Vagina (tissue), 2 donors: ENCODE measurements around the gene GDNF. TPM values are rescaled to one million over a fixed set of nuclear protein-coding genes. Genes with fewer than 3 reads are reported as not detected.

Source experiments
- DNase-seq, 2 donors: peaks; one replicate each; pipeline ENCODE4 v3.0.0-alpha.2; 2017; ENCODE audit errors: extremely low spot score in 2 of 2
- H3K27ac ChIP-seq: fragments of 200-600 bp; sonication (generic); one replicate; pipeline ENCODE4 v1.5.1; 2019
- H3K27me3 ChIP-seq: fragments of 200-600 bp; sonication (generic); one replicate; pipeline ENCODE4 v1.5.1; 2019
- H3K36me3 ChIP-seq, 2 donors: fragments of 200-600 bp; sonication (generic); one replicate each; pipeline ENCODE4 v1.5.1; 2017 to 2019
- H3K4me1 ChIP-seq: fragments of 200-600 bp; sonication (generic); one replicate; pipeline ENCODE4 v1.5.1; 2019
- H3K4me3 ChIP-seq, 2 donors: fragments of 200-600 bp; sonication (generic); 1 replicate in 1 of 2; 2 replicates in 1 of 2; pipeline ENCODE4 v1.5.1; 2016 to 2019
- H3K9me3 ChIP-seq: fragments of 200-600 bp; sonication (generic); one replicate; pipeline ENCODE4 v1.5.1; 2019
- POLR2A ChIP-seq, 2 donors: fragments of 450-650 bp; IDR thresholded peaks; one replicate each; pipeline ENCODE4 v1.6.1; 2017; ENCODE audit warnings: antibody characterized with exemption in 2 of 2, mild to moderate bottlenecking in 2 of 2, moderate library complexity in 2 of 2
- POLR2AphosphoS5 ChIP-seq, 2 donors: sonication (generic); formaldehyde crosslinking; IDR thresholded peaks; one replicate each; pipeline ENCODE4 v1.9.0; 2017; ENCODE audit warnings: antibody characterized with exemption in 2 of 2, mild to moderate bottlenecking in 2 of 2, low read depth in 1 of 2; ENCODE audit not compliant: insufficient read depth in 1 of 2
- intact Hi-C: fragments of 100-400 bp; cut with DNase I; formaldehyde crosslinking; loops from one replicate; pipeline ENCODE4 v1.15.1; 2023
- total RNA-seq: library from RNA; depleted of rRNA; stranded (reverse); fragments of >200 nt; gene quantifications from one replicate; pipeline ENCODE4 v1.2.3, GENCODE V29; 2016
- TF ChIP-seq, protein P1 (sequence below), 3 experiments: fragments of 450-650 bp in 2 of 3; fragments of 200-600 bp in 1 of 3; sonication (generic) in 1 of 3; IDR thresholded peaks; one replicate each; pipeline ENCODE4 v1.5.1; 2017 to 2019; ENCODE audit warnings: antibody characterized with exemption in 3 of 3, mild to moderate bottlenecking in 2 of 3, moderate library complexity in 2 of 3

Gene GDNF
- total RNA-seq, 1 donor from 2014 or later, result 0.98 TPM

DNA sequence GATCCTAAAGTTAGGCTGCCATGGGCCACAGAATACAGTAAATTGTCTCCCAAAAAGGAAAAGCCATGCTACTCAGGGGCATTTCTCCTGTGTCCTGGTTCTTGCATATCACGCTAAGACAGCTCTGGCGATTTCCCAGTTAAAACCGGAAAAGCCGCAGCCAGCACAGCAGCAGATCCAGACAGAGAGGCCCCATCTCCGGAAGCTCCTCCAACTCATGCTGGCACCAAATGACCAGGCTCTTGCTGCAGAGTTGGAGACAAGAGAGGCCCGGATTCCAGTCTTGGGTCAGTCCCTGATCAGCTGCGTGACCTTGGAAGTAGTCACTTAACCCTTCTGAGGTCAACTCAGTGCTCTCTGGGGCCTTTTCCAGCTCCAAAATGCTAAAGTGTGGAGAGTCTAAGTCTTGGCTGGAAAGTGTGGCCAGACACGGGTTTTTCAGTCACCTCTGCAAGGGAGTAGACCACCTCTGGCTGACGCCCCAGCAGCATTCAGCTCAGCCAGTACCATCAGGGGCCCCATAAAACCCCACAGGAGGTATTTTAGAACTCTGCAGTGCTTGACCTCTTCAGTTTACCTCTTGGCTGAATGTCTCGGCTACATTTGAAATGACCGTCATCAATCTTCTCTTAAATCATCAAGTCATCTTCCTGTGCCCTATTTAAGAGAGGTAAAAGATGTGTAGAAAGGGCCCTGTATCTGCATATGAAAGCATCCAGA is 16.2 kb downstream of the GDNF start:
- no peak overlapping the region for H3K27ac ChIP-seq

DNA sequence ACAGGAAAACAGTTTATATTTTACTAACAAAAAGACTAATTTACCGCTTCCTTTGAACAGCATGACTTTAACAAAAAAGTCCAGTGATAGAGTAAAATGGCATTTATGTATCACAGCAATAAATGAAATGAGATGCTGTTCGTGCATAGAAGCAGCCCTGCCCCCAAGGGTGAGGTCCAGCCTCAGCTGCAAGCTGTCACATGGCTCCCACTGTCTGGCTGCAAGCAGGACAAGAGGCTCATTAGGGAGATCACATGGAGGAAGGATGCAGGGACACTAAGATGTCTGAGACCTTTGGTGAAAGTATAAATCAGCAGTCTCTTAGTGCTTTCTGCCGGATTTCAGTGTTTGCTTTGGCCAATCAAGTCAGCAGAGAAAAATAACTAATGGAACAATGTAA is 23.0 kb downstream of the GDNF start:
- Histone ChIP-seq H3K27me3 (no peaks in the 10 kb centered on the region), H3K27ac (no peak overlapping the region), H3K4me3 (no peak overlapping the region), H3K4me1 (no peaks in the 10 kb centered on the region), H3K36me3 (no peaks in the 10 kb centered on the region), H3K9me3 (no peaks in the 10 kb centered on the region)
- TF ChIP-seq POLR2A (IDR thresholded peaks at IDR 0.05) (no peak), POLR2AphosphoS5 (IDR thresholded peaks at IDR 0.05; ENCODE audit: insufficient read depth in 1 of 2, low read depth in 1 of 2) (no peak)
- TF ChIP-seq, protein P1, sequence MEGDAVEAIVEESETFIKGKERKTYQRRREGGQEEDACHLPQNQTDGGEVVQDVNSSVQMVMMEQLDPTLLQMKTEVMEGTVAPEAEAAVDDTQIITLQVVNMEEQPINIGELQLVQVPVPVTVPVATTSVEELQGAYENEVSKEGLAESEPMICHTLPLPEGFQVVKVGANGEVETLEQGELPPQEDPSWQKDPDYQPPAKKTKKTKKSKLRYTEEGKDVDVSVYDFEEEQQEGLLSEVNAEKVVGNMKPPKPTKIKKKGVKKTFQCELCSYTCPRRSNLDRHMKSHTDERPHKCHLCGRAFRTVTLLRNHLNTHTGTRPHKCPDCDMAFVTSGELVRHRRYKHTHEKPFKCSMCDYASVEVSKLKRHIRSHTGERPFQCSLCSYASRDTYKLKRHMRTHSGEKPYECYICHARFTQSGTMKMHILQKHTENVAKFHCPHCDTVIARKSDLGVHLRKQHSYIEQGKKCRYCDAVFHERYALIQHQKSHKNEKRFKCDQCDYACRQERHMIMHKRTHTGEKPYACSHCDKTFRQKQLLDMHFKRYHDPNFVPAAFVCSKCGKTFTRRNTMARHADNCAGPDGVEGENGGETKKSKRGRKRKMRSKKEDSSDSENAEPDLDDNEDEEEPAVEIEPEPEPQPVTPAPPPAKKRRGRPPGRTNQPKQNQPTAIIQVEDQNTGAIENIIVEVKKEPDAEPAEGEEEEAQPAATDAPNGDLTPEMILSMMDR (IDR thresholded peaks at IDR 0.05), result no peak
- intact Hi-C loops, result no loop called here
- no peak for DNase-seq

More for the DNA sequence above, 16.2 kb downstream of the GDNF start:
- TF ChIP-seq, protein P1 (IDR thresholded peaks at IDR 0.05), result no peak
- TF ChIP-seq POLR2A (IDR thresholded peaks at IDR 0.05) (no peak), POLR2AphosphoS5 (IDR thresholded peaks at IDR 0.05; ENCODE audit: insufficient read depth in 1 of 2, low read depth in 1 of 2) (no peak)
- H3K4me1 ChIP-seq, result no peaks in the 10 kb centered on the region
- no peak overlapping the region for H3K4me3 ChIP-seq
- H3K9me3 ChIP-seq, result no peaks in the 10 kb centered on the region
- DNase-seq, result no peak
- H3K36me3 ChIP-seq, result no peaks in the 10 kb centered on the region
- intact Hi-C loops, result no loop called here
- no peaks in the 10 kb centered on the region for H3K27me3 ChIP-seq

DNA sequence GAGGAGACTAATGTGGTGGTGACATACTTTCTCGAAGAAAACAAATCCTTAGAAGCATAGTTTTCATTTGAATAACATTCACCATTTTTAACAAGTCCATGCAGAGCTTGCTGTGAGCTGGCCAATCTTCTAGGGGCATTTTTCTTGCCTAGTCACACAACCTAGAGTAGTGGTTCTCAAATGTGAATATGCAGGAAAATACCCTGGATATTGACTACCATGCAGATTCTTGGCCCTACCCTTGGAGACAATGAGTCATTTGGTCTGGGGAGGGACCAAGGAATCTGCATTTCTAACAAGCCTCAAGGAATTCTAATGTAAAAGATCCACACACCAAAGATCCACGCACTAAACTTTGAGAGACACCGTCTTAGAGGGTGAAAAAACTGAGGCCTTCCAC is 23.5 kb downstream of the GDNF start:
- no peaks in the 10 kb centered on the region for H3K36me3 ChIP-seq
- TF ChIP-seq, protein P1 (IDR thresholded peaks at IDR 0.05), result no peak
- TF ChIP-seq POLR2A (IDR thresholded peaks at IDR 0.05) (no peak), POLR2AphosphoS5 (IDR thresholded peaks at IDR 0.05; ENCODE audit: insufficient read depth in 1 of 2, low read depth in 1 of 2) (no peak)
- intact Hi-C loops, result no loop called here
- H3K27ac ChIP-seq, result no peak overlapping the region
- no peaks in the 10 kb centered on the region for H3K27me3 ChIP-seq
- no peaks in the 10 kb centered on the region for H3K9me3 ChIP-seq
- DNase-seq, result no peak
- no peak overlapping the region for H3K4me3 ChIP-seq
- H3K4me1 ChIP-seq, result no peaks in the 10 kb centered on the region

DNA sequence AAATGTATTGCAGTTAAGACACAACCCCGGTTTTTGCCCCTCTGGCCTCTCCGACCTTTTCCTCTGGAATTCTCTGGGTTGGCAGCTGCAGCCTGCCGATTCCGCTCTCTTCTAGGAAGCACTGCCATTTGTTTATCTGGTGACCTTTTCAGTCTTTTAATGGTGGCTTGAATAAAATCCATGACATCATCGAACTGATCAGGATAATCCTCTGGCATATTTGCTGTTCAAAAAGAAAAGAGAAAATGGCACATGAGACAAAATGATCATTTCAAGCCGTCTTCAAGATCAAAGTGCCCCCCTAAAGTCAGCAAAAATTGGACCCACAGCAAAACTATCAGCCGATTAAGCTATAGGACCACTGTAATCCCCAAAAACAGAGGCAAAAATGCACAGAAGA is 23.9 kb downstream of the GDNF start:
- no peak for DNase-seq
- intact Hi-C loops, result no loop called here
- Histone ChIP-seq H3K9me3 (no peaks in the 10 kb centered on the region), H3K27me3 (no peaks in the 10 kb centered on the region), H3K4me1 (no peaks in the 10 kb centered on the region), H3K36me3 (no peaks in the 10 kb centered on the region), H3K4me3 (no peak overlapping the region), H3K27ac (no peak overlapping the region)
- TF ChIP-seq, protein P1 (IDR thresholded peaks at IDR 0.05), result no peak
- TF ChIP-seq POLR2AphosphoS5 (IDR thresholded peaks at IDR 0.05; ENCODE audit: insufficient read depth in 1 of 2, low read depth in 1 of 2) (no peak), POLR2A (IDR thresholded peaks at IDR 0.05) (no peak)

DNA sequence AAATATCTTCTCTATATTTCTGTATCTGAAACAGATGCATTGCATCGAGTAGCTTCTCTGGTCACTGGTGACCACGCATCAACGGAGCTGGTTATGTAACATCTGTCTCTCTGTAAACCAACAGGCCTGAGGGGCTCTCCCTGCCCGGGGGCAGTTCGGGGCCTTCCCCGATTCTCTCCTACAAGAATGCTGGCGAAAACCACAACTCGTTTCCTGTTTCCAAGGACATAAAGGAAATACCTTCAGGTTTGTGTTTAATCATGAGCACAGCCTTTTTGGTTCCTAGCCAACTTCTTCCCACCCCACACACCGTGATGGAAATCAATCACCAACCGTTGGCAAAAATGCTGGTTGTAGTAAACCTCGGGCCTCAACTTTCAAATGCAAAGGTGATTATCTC is 25.1 kb downstream of the GDNF start:
- no peak for DNase-seq
- H3K4me3 ChIP-seq, result no peak overlapping the region
- H3K27ac ChIP-seq, result no peak overlapping the region
- TF ChIP-seq POLR2AphosphoS5 (IDR thresholded peaks at IDR 0.05; ENCODE audit: insufficient read depth in 1 of 2, low read depth in 1 of 2) (no peak), POLR2A (IDR thresholded peaks at IDR 0.05) (no peak)
- TF ChIP-seq, protein P1 (IDR thresholded peaks at IDR 0.05), result no peak
- no peaks in the 10 kb centered on the region for H3K27me3 ChIP-seq
- H3K36me3 ChIP-seq, result no peaks in the 10 kb centered on the region
- H3K4me1 ChIP-seq, result no peaks in the 10 kb centered on the region
- H3K9me3 ChIP-seq, result no peaks in the 10 kb centered on the region
- intact Hi-C loops, result no loop called here
